22Rv1 (cell line): ENCODE results near the gene ARMC12.

Experiments used
- CTCF ChIP-seq: fragments of 450-650 bp; IDR thresholded peaks from 2 replicates; pipeline ENCODE4 v1.5.1; 2017; ENCODE audit warnings: mild to moderate bottlenecking
- ZFX ChIP-seq: fragments of 450-650 bp; IDR thresholded peaks from 2 replicates; pipeline ENCODE4 v1.6.1; 2017; ENCODE audit warnings: antibody characterized with exemption, borderline replicate concordance

- TF ChIP-seq CTCF = no peak
- TF ChIP-seq ZFX = no peak
Measured at GRCh38 chr6:35778437-35778836, 41.6 kb downstream of the ARMC12 start.
